Measurements from ENCODE around the gene KCNQ2.

DNA sequence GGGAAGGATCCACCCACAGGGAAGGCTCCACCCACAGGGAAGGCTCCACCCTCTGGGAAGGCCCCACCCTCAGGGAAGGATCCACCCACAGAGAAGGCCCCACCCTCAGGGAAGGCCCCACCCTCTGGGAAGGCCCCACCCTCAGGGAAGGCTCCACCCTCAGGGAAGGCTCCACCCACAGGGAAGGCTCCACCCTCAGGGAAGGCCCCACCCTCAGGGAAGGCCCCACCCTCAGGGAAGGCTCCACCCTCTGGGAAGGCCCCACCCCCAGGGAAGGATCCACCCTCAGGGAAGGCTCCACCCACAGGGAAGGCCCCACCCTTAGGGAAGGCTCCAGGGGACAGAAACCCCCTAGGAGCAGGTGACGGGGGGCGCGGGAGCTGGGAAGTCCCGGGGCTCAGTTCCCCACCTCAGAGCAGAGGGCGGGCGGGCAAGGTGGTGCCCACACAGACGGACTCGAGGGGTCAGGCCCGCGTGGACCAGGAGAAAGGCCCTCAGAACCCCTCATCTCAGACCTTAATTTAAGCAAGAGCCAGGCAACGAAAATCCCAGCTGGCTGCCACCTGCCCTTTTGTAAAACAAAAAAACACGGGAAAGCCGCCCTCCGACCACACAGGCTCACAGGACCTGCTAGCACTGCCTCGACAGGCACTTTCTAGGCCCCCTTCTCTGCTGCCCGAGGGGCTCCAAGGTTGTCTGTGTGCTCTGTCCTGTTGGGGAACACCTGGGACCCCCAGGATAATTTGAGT, 39.7 kb downstream of the KCNQ2 start:
- no peak for TF ChIP-seq ESRRG (CRISPR knock-in tag; IDR thresholded peaks at IDR 0.05)
- no peak for TF ChIP-seq ZNF70 (CRISPR knock-in tag; IDR thresholded peaks at IDR 0.05)
- no peak for TF ChIP-seq RARB (CRISPR knock-in tag; IDR thresholded peaks at IDR 0.05)
- TF ChIP-seq CSDC2 (CRISPR knock-in tag; IDR thresholded peaks at IDR 0.05): no peak

All from SK-N-SH treated with all-trans-retinoic acid at 6 μM for 48 hours (cell line).